Measurements from ENCODE around the gene IQSEC3. TPM values are rescaled to one million over a fixed set of nuclear protein-coding genes. Genes with fewer than 3 reads are reported as not detected.
"Not testable (repeated sequence)": the region's sequence is repeated elsewhere in the genome, so short reads cannot be mapped to it uniquely, and the experiment has no call there.

IQSEC3 gene
- total RNA-seq, 1 donor from 2014 or later: 0.05 TPM

DNA sequence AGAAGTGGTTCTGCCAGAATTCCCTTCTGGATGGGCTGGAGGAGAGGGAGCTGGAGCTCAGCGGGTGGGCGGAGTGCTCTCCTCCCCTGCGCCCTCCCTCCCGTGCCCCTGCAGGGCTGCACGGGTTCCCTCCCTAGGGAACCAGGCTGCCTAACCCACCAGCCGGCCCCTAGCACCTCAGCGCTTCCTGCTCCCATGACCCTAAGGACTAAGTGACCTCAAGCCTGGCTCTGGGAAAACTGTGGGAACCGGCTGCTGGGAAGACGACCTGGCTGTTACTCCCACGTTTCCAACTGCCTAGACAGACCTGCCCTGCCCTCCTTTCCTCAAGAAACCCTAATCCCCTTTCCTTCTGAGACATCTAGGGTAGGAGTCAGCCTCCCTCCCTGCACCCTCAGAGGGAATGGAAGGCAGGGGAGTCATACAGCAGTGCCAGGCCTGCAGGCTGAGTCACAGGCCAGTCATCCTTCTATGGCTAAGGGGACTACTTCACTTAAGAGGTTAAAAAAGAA lies 115.9 kb downstream of the IQSEC3 start:
- Mint-ChIP-seq H3K27me3 (ENCODE audit: insufficient read depth) (peaks cover 11% of the 10 kb centered on the region), H3K4me3 (no peak overlapping the region), H3K36me3 (ENCODE audit: low read depth) (no peaks in the 10 kb centered on the region), H3K9me3 (no peaks in the 10 kb centered on the region), H3K27ac (no peak overlapping the region), H3K4me1 (ENCODE audit: low read depth) (peaks cover 6% of the 10 kb centered on the region)
- intact Hi-C loops (cut with micrococcal nuclease): no loop called here
- DNase-seq (ENCODE audit: low spot score): no peak

DNA sequence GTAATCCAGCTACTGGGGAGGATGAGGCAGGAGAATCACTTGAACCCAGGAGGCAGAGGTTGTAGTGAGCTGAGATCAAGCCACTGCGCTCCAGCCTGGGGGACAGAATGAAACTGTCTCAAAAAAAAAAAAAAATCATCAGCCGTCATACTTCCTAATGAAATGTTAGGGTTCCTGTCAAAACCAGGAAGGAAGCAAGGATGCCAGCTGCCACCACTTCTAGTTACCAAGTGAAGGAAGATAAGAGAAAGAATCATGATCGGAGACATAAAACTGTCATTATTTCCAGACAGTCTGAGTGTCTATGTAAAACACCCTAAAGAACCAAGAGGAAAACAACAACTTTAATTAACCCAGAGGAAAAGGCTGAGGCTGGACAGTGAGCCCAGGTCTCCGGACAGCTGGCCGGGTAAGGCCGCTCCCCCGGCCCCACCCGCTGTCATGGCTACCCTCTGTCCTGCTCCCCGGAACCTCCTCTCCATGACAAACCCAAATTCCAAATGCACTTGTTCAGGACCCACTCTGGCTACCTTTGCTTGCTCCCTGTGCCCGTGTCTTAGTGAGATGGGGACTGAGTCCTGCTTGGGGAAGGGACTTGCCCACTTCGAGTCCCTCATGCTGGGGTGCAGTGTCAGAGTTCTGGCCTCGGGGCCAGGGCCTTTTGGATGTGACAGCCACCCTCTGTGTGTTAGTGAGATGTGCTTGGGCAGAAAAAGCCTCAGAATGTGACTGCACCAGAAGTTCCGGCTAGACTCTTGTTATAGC lies 118.4 kb downstream of the IQSEC3 start:
- no peaks in the 10 kb centered on the region for H3K9me3 Mint-ChIP-seq

GRCh38 chr12:185576-185955 lies 119.0 kb downstream of the IQSEC3 start:
- H3K27me3 Mint-ChIP-seq (ENCODE audit: insufficient read depth): peaks cover 11% of the 10 kb centered on the region
- no peak for DNase-seq (ENCODE audit: low spot score)
- no peaks in the 10 kb centered on the region for H3K4me1 Mint-ChIP-seq (ENCODE audit: low read depth)

More for the DNA sequence above, 118.4 kb downstream of the IQSEC3 start:
- intact Hi-C loops (cut with micrococcal nuclease): no loop called here
- no peak overlapping the region for H3K4me3 Mint-ChIP-seq
- H3K27me3 Mint-ChIP-seq (ENCODE audit: insufficient read depth): peaks cover 13% of the 10 kb centered on the region
- H3K36me3 Mint-ChIP-seq (ENCODE audit: low read depth): no peaks in the 10 kb centered on the region
- peaks cover 5% of the 10 kb centered on the region for H3K4me1 Mint-ChIP-seq (ENCODE audit: low read depth)
- no peak overlapping the region for H3K27ac Mint-ChIP-seq
- no peak for DNase-seq (ENCODE audit: low spot score)

GRCh38 chr12:186006-186625 lies 119.5 kb downstream of the IQSEC3 start:
- Mint-ChIP-seq H3K27me3 (ENCODE audit: insufficient read depth) (peaks cover 13% of the 10 kb centered on the region), H3K4me3 (no peak overlapping the region), H3K4me1 (ENCODE audit: low read depth) (no peaks in the 10 kb centered on the region), H3K27ac (no peak overlapping the region), H3K9me3 (no peaks in the 10 kb centered on the region), H3K36me3 (ENCODE audit: low read depth) (no peaks in the 10 kb centered on the region)
- DNase-seq (ENCODE audit: low spot score): no peak
- intact Hi-C loops (cut with micrococcal nuclease): no loop called here

More at GRCh38 chr12:185576-185955, 119.0 kb downstream of the IQSEC3 start:
- Mint-ChIP-seq H3K36me3 (ENCODE audit: low read depth) (no peaks in the 10 kb centered on the region), H3K27ac (no peak overlapping the region), H3K4me3 (no peak overlapping the region), H3K9me3 (no peaks in the 10 kb centered on the region)
- intact Hi-C loops (cut with micrococcal nuclease): no loop called here

DNA sequence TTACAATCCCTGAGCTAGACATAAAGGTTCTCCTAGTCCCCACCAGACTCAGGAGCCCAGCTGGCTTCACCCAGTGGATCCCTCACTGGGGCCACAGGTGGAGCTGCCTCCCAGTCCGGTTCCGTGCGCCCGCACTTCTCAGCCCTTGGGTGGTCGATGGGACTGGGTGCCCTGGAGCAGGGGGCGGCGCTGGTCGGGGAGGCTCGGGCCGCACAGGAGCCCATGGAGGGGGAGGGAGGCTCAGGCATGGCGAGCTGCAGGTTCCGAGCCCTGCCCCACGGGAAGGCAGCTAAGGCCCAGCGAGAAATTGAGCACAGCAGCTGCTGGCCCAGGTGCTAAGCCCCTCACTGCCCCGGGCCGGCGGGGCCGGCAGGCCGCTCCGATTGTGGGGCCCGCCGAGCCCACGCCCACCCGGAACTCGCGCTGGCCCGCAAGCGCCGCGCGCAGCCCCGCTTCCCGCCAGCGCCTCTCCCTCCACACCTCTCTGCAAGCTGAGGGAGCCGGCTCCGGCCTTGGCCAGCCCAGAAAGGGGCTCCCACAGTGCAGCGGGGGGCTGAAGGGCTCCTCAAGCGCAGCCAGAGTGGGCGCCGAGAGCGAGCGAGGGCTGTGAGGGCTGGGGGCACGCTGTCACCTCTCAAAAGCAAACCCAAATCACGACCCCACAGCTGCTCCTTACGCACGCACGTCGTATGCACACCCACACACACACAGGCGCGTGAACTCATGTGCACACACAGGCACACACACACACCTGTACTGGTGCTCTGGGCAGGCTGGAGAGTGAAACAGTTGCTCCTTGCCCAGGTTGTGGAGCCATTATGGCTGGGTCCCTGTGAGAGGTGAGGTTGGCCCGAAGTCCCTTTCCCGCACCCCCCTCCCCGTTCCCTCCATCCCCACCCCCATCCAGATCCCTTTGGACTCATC lies 121.7 kb downstream of the IQSEC3 start:
- H3K27ac Mint-ChIP-seq; intact Hi-C loops (cut with micrococcal nuclease); H3K36me3 Mint-ChIP-seq (ENCODE audit: low read depth); H3K9me3 Mint-ChIP-seq; DNase-seq (ENCODE audit: low spot score); H3K4me1 Mint-ChIP-seq (ENCODE audit: low read depth): not testable (repeated sequence)
- Mint-ChIP-seq H3K27me3 (ENCODE audit: insufficient read depth) (peaks cover 13% of the 10 kb centered on the region), H3K4me3 (peak overlapping the region; percentile 78)

DNA sequence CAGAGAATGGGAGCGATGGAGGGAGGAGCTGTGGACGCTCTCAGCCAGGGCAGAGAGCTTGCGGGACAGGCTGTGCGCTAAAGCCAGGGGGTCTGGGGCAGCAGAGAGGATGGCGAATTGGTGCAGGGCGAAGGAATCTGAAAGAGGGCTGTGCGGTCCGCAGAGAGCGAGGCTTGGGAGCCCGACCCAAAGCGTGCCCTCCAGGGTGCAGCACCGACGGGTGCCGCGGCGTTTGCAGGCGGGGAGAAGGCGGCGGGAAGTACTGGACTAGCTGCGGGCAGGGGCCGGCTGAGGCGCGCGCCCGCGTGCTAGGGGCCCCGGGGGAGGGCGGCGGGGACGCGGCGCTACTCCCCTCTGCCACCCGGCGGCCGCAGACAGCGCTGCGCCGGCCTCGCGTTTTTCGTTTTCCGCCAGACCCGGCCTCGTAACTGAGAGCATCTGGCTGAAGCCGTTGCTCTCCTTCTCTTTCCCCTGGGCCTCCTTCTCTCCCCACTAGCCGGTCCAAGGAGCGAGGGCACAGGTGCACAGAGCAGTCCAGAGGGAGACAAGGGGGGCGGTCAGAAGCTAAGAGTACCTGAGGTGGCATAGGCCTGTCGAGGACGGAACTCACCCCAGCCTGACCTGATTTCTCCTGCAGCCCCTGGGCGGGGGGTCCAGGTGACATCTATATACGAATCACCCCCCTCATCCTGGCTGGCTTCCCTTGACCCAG lies 122.5 kb downstream of the IQSEC3 start:
- no peaks in the 10 kb centered on the region for H3K9me3 Mint-ChIP-seq
- H3K4me1 Mint-ChIP-seq (ENCODE audit: low read depth): no peaks in the 10 kb centered on the region
- H3K36me3 Mint-ChIP-seq (ENCODE audit: low read depth): no peaks in the 10 kb centered on the region
- peaks cover 8% of the 10 kb centered on the region for H3K27me3 Mint-ChIP-seq (ENCODE audit: insufficient read depth)
- intact Hi-C loops (cut with micrococcal nuclease): no loop called here
- H3K4me3 Mint-ChIP-seq: peak overlapping the region; percentile 78
- no peak overlapping the region for H3K27ac Mint-ChIP-seq
- DNase-seq (ENCODE audit: low spot score): peak; percentile 17

- Mint-ChIP-seq H3K27me3 (ENCODE audit: insufficient read depth) (peaks cover 8% of the 10 kb centered on the region), H3K4me1 (ENCODE audit: low read depth) (no peaks in the 10 kb centered on the region), H3K4me3 (no peak overlapping the region), H3K9me3 (no peaks in the 10 kb centered on the region), H3K36me3 (ENCODE audit: low read depth) (no peaks in the 10 kb centered on the region), H3K27ac (no peak overlapping the region)
- intact Hi-C loops (cut with micrococcal nuclease): no loop called here
- DNase-seq (ENCODE audit: low spot score): no peak
These were observed 123.0 kb downstream of the IQSEC3 start for GRCh38 chr12:189622-189962.

DNA sequence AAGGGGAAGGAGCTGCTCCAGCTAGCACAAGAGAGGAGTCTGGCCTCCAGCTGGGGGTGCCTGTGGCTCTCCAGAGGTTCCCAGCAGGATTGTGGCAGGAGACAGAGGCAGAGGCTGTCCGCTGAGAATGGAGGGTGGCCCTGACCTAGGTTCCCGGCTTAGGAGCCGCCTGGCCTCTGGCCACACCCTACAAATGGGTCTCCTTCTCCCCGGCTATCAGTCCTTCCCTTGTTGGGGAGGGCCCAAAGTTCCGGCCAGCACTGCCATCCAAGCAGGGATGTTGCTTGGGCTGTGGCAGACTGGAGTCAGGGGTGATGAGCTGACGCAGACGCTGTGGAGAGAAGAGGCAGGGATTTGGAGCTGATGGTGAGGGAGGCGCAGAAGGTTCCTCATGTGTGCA lies 124.3 kb downstream of the IQSEC3 start:
- H3K27me3 Mint-ChIP-seq (ENCODE audit: insufficient read depth): peaks cover 7% of the 10 kb centered on the region
- intact Hi-C loops (cut with micrococcal nuclease): no loop called here
- DNase-seq (ENCODE audit: low spot score): no peak
- H3K9me3 Mint-ChIP-seq: no peaks in the 10 kb centered on the region
- no peaks in the 10 kb centered on the region for H3K4me1 Mint-ChIP-seq (ENCODE audit: low read depth)
- H3K4me3 Mint-ChIP-seq: no peak overlapping the region
- no peaks in the 10 kb centered on the region for H3K36me3 Mint-ChIP-seq (ENCODE audit: low read depth)
- H3K27ac Mint-ChIP-seq: no peak overlapping the region

GRCh38 chr12:191541-191940 lies 125.0 kb downstream of the IQSEC3 start:
- peaks cover 7% of the 10 kb centered on the region for H3K27me3 Mint-ChIP-seq (ENCODE audit: insufficient read depth)
- intact Hi-C loops (cut with micrococcal nuclease): no loop called here
- H3K9me3 Mint-ChIP-seq: no peaks in the 10 kb centered on the region
- no peak for DNase-seq (ENCODE audit: low spot score)
- no peak overlapping the region for H3K27ac Mint-ChIP-seq
- H3K36me3 Mint-ChIP-seq (ENCODE audit: low read depth): no peaks in the 10 kb centered on the region
- no peak overlapping the region for H3K4me3 Mint-ChIP-seq
- H3K4me1 Mint-ChIP-seq (ENCODE audit: low read depth): no peaks in the 10 kb centered on the region

- Mint-ChIP-seq H3K4me1 (ENCODE audit: low read depth) (no peaks in the 10 kb centered on the region), H3K36me3 (ENCODE audit: low read depth) (no peaks in the 10 kb centered on the region)
These were observed 126.7 kb downstream of the IQSEC3 start for GRCh38 chr12:193261-193660.

GRCh38 chr12:194276-194675 lies 127.7 kb downstream of the IQSEC3 start:
- no peak overlapping the region for H3K27ac Mint-ChIP-seq
- intact Hi-C loops (cut with micrococcal nuclease): no loop called here
- H3K9me3 Mint-ChIP-seq: peaks cover 6% of the 10 kb centered on the region
- H3K27me3 Mint-ChIP-seq (ENCODE audit: insufficient read depth): peaks cover 4% of the 10 kb centered on the region
- no peaks in the 10 kb centered on the region for H3K4me1 Mint-ChIP-seq (ENCODE audit: low read depth)
- no peaks in the 10 kb centered on the region for H3K36me3 Mint-ChIP-seq (ENCODE audit: low read depth)
- DNase-seq (ENCODE audit: low spot score): no peak
- no peak overlapping the region for H3K4me3 Mint-ChIP-seq

More at GRCh38 chr12:193261-193660, 126.7 kb downstream of the IQSEC3 start:
- Mint-ChIP-seq H3K27ac (no peak overlapping the region), H3K9me3 (peaks cover 6% of the 10 kb centered on the region), H3K27me3 (ENCODE audit: insufficient read depth) (peaks cover 7% of the 10 kb centered on the region), H3K4me3 (no peak overlapping the region)
- DNase-seq (ENCODE audit: low spot score): no peak
- intact Hi-C loops (cut with micrococcal nuclease): no loop called here

DNA sequence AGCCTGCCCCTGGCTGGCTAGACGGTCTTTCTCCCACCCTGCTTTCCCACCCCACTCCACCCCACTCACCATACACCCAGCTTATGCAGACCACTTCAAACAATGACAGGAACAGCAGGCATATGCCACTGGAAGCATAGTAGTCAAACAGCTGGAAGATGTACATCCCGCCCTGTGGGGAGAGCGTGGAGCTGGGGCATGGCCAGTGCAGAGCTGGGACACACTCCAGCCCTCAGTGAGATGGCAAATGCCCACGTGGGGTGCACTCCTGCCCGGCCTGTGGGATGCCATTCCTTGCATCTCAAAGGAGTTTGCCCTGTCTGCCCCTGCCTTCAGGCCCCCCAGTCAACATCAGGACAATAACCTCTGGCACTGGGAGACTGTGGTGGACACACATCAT lies 128.6 kb downstream of the IQSEC3 start:
- H3K9me3 Mint-ChIP-seq: peaks cover 6% of the 10 kb centered on the region

More for the DNA sequence above, 128.6 kb downstream of the IQSEC3 start:
- Mint-ChIP-seq H3K36me3 (ENCODE audit: low read depth) (no peaks in the 10 kb centered on the region), H3K4me1 (ENCODE audit: low read depth) (no peaks in the 10 kb centered on the region), H3K4me3 (no peak overlapping the region), H3K27me3 (ENCODE audit: insufficient read depth) (peaks cover 4% of the 10 kb centered on the region), H3K27ac (no peak overlapping the region)
- DNase-seq (ENCODE audit: low spot score): no peak
- intact Hi-C loops (cut with micrococcal nuclease): no loop called here

Measured in activated T-helper 1 cell treated with anti-CD3 and anti-CD28 coated beads, Interleukin-12 subunit alpha, Interleukin-12 subunit beta, Interleukin-2, Interleukin-4 antibody, amounts not matched to agents 30 ng/mL and 10 ng/mL and 1 ng/mL, durations not matched to agents 14 hours and 24 hours and 36 hours (primary cell).